ENCODE data around the gene PTPN5.

Gene PTPN5

GRCh38 chr11:18773681-18774080 is 17.9 kb downstream of the PTPN5 start:
- Histone ChIP-seq H3K27me3 (ENCODE audit: control insufficient read depth in 2 of 2, insufficient read depth in 2 of 2, low read length in 2 of 2) (no peaks in the 10 kb centered on the region), H3K36me3 (ENCODE audit: control insufficient read depth in 2 of 2, insufficient read depth in 2 of 2, low read length in 2 of 2) (no peaks in the 10 kb centered on the region), H3K4me1 (ENCODE audit: control insufficient read depth in 2 of 2, insufficient read depth in 2 of 2, low read length in 2 of 2) (peaks cover 0 to 2% of the 10 kb centered on the region in 2 donors), H3K27ac (ENCODE audit: low read depth in 2 of 2, low read length in 2 of 2) (no peak overlapping the region), H3K9ac (ENCODE audit: low read depth in 1 of 2, low read length in 2 of 2) (no peak overlapping the region), H3K4me3 (ENCODE audit: low read length in 2 of 2) (no peak overlapping the region), H3K9me3 (ENCODE audit: control insufficient read depth in 2 of 2, low read length in 2 of 2) (no peaks in the 10 kb centered on the region)

DNA sequence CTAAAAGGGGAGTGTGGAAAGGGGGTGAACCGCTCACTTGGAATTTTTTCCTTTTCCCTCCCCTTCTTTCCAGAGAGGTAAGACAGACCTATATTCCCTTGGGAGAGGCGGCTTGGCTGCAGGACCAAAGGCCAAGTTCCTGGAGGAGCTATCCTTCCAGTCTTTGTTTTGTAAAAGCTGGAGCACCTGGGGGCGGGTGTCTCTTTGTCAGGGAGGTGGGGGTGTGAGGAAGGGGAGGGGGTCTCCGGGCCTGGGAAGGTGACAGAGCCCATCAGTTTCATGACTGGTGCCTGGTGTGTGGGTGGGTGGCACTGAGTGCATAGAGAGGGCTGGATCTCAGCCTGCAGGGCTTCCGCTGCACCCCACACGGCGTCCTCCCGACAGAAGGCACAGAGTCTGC is 18.5 kb downstream of the PTPN5 start:
- Histone ChIP-seq H3K4me3 (ENCODE audit: low read length in 2 of 2) (no peak overlapping the region), H3K27me3 (ENCODE audit: control insufficient read depth in 2 of 2, insufficient read depth in 2 of 2, low read length in 2 of 2) (no peaks in the 10 kb centered on the region), H3K36me3 (ENCODE audit: control insufficient read depth in 2 of 2, insufficient read depth in 2 of 2, low read length in 2 of 2) (no peaks in the 10 kb centered on the region), H3K9me3 (ENCODE audit: control insufficient read depth in 2 of 2, low read length in 2 of 2) (no peaks in the 10 kb centered on the region), H3K27ac (ENCODE audit: low read depth in 2 of 2, low read length in 2 of 2) (no peak overlapping the region), H3K9ac (ENCODE audit: low read depth in 1 of 2, low read length in 2 of 2) (no peak overlapping the region), H3K4me1 (ENCODE audit: control insufficient read depth in 2 of 2, insufficient read depth in 2 of 2, low read length in 2 of 2) (peaks cover 0 to 2% of the 10 kb centered on the region in 2 donors)

GRCh38 chr11:18772211-18772610 is 19.4 kb downstream of the PTPN5 start:
- Histone ChIP-seq H3K9ac (ENCODE audit: low read depth in 1 of 2, low read length in 2 of 2) (no peak overlapping the region), H3K27ac (ENCODE audit: low read depth in 2 of 2, low read length in 2 of 2) (no peak overlapping the region), H3K36me3 (ENCODE audit: control insufficient read depth in 2 of 2, insufficient read depth in 2 of 2, low read length in 2 of 2) (no peaks in the 10 kb centered on the region), H3K9me3 (ENCODE audit: control insufficient read depth in 2 of 2, low read length in 2 of 2) (no peaks in the 10 kb centered on the region), H3K4me1 (ENCODE audit: control insufficient read depth in 2 of 2, insufficient read depth in 2 of 2, low read length in 2 of 2) (peaks cover 0 to 2% of the 10 kb centered on the region in 2 donors), H3K27me3 (ENCODE audit: control insufficient read depth in 2 of 2, insufficient read depth in 2 of 2, low read length in 2 of 2) (no peaks in the 10 kb centered on the region), H3K4me3 (ENCODE audit: low read length in 2 of 2) (no peak overlapping the region)

- H3K9me3 ChIP-seq (ENCODE audit: control insufficient read depth in 2 of 2, low read length in 2 of 2) = no peaks in the 10 kb centered on the region
- H3K27ac ChIP-seq (ENCODE audit: low read depth in 2 of 2, low read length in 2 of 2) = no peak overlapping the region
- H3K9ac ChIP-seq (ENCODE audit: low read depth in 1 of 2, low read length in 2 of 2) = no peak overlapping the region
- H3K4me1 ChIP-seq (ENCODE audit: control insufficient read depth in 2 of 2, insufficient read depth in 2 of 2, low read length in 2 of 2) = peaks cover 0 to 2% of the 10 kb centered on the region in 2 donors
- no peaks in the 10 kb centered on the region for H3K36me3 ChIP-seq (ENCODE audit: control insufficient read depth in 2 of 2, insufficient read depth in 2 of 2, low read length in 2 of 2)
- H3K4me3 ChIP-seq (ENCODE audit: low read length in 2 of 2) = no peak overlapping the region
- no peaks in the 10 kb centered on the region for H3K27me3 ChIP-seq (ENCODE audit: control insufficient read depth in 2 of 2, insufficient read depth in 2 of 2, low read length in 2 of 2)
Measured at GRCh38 chr11:18771266-18772035, 20.1 kb downstream of the PTPN5 start.

- H3K4me1 ChIP-seq (ENCODE audit: control insufficient read depth in 2 of 2, insufficient read depth in 2 of 2, low read length in 2 of 2) = peaks cover 0 to 2% of the 10 kb centered on the region in 2 donors
- no peaks in the 10 kb centered on the region for H3K27me3 ChIP-seq (ENCODE audit: control insufficient read depth in 2 of 2, insufficient read depth in 2 of 2, low read length in 2 of 2)
- H3K36me3 ChIP-seq (ENCODE audit: control insufficient read depth in 2 of 2, insufficient read depth in 2 of 2, low read length in 2 of 2) = no peaks in the 10 kb centered on the region
- no peak overlapping the region for H3K9ac ChIP-seq (ENCODE audit: low read depth in 1 of 2, low read length in 2 of 2)
- no peak overlapping the region for H3K27ac ChIP-seq (ENCODE audit: low read depth in 2 of 2, low read length in 2 of 2)
- no peak overlapping the region for H3K4me3 ChIP-seq (ENCODE audit: low read length in 2 of 2)
- no peaks in the 10 kb centered on the region for H3K9me3 ChIP-seq (ENCODE audit: control insufficient read depth in 2 of 2, low read length in 2 of 2)
Measured at GRCh38 chr11:18770479-18771125, 21.0 kb downstream of the PTPN5 start.

- Histone ChIP-seq H3K36me3 (ENCODE audit: control insufficient read depth in 2 of 2, insufficient read depth in 2 of 2, low read length in 2 of 2) (no peaks in the 10 kb centered on the region), H3K27me3 (ENCODE audit: control insufficient read depth in 2 of 2, insufficient read depth in 2 of 2, low read length in 2 of 2) (no peaks in the 10 kb centered on the region), H3K9ac (ENCODE audit: low read depth in 1 of 2, low read length in 2 of 2) (no peak overlapping the region), H3K4me3 (ENCODE audit: low read length in 2 of 2) (no peak overlapping the region), H3K4me1 (ENCODE audit: control insufficient read depth in 2 of 2, insufficient read depth in 2 of 2, low read length in 2 of 2) (peaks cover 0 to 2% of the 10 kb centered on the region in 2 donors), H3K9me3 (ENCODE audit: control insufficient read depth in 2 of 2, low read length in 2 of 2) (no peaks in the 10 kb centered on the region), H3K27ac (ENCODE audit: low read depth in 2 of 2, low read length in 2 of 2) (no peak overlapping the region)
Measured at GRCh38 chr11:18769802-18770456, 21.7 kb downstream of the PTPN5 start.

DNA sequence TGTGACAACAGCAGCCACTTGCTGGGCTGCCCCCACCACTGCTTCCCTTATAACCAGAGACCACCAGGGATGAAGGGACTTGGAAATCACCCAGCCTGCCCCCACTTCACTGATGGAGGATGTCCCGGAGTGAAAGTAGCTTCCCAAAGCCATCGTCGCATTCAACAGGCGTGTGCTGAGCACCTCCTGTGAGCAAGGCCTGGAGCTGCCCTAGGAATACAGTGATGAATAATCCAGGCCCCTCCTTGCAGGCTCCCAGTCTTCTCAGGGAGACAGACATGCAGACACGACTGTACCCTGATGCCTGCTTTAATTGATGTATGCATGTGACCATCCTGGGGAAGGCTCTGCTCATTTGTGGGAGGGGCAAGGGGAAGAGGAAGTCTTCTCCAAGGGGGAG is 22.6 kb downstream of the PTPN5 start:
- H3K9ac ChIP-seq (ENCODE audit: low read depth in 1 of 2, low read length in 2 of 2) = no peak overlapping the region
- no peak overlapping the region for H3K4me3 ChIP-seq (ENCODE audit: low read length in 2 of 2)
- H3K27me3 ChIP-seq (ENCODE audit: control insufficient read depth in 2 of 2, insufficient read depth in 2 of 2, low read length in 2 of 2) = no peaks in the 10 kb centered on the region
- no peaks in the 10 kb centered on the region for H3K36me3 ChIP-seq (ENCODE audit: control insufficient read depth in 2 of 2, insufficient read depth in 2 of 2, low read length in 2 of 2)
- H3K27ac ChIP-seq (ENCODE audit: low read depth in 2 of 2, low read length in 2 of 2) = no peak overlapping the region
- H3K4me1 ChIP-seq (ENCODE audit: control insufficient read depth in 2 of 2, insufficient read depth in 2 of 2, low read length in 2 of 2) = peaks cover 0 to 2% of the 10 kb centered on the region in 2 donors
- no peaks in the 10 kb centered on the region for H3K9me3 ChIP-seq (ENCODE audit: control insufficient read depth in 2 of 2, low read length in 2 of 2)

GRCh38 chr11:18768472-18768901 is 23.1 kb downstream of the PTPN5 start:
- Histone ChIP-seq H3K27me3 (ENCODE audit: control insufficient read depth in 2 of 2, insufficient read depth in 2 of 2, low read length in 2 of 2) (no peaks in the 10 kb centered on the region), H3K4me3 (ENCODE audit: low read length in 2 of 2) (no peak overlapping the region), H3K27ac (ENCODE audit: low read depth in 2 of 2, low read length in 2 of 2) (no peak overlapping the region), H3K36me3 (ENCODE audit: control insufficient read depth in 2 of 2, insufficient read depth in 2 of 2, low read length in 2 of 2) (no peaks in the 10 kb centered on the region), H3K9me3 (ENCODE audit: control insufficient read depth in 2 of 2, low read length in 2 of 2) (no peaks in the 10 kb centered on the region), H3K9ac (ENCODE audit: low read depth in 1 of 2, low read length in 2 of 2) (no peak overlapping the region), H3K4me1 (ENCODE audit: control insufficient read depth in 2 of 2, insufficient read depth in 2 of 2, low read length in 2 of 2) (peaks cover 0 to 2% of the 10 kb centered on the region in 2 donors)

DNA sequence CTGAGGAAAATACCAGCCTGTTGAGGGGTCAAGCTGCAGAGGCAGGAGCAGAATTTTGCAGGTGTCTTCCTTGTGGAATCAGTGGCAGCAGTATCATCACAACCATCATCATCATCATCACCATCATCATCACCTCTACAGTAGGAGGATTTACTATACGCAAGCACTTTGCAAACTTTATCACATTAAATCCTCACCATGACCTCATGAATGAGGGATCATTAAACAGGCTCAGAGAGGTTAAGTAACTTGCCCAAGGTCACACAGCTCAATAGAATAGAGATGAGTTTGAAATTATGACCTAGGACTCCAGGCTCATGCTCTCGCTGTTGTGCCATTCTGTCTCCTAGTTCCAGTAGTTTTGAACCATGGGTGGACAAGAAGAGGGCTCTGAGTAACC is 25.6 kb downstream of the PTPN5 start:
- H3K9me3 ChIP-seq (ENCODE audit: control insufficient read depth in 2 of 2, low read length in 2 of 2) = no peaks in the 10 kb centered on the region
- no peaks in the 10 kb centered on the region for H3K27me3 ChIP-seq (ENCODE audit: control insufficient read depth in 2 of 2, insufficient read depth in 2 of 2, low read length in 2 of 2)
- no peak overlapping the region for H3K27ac ChIP-seq (ENCODE audit: low read depth in 2 of 2, low read length in 2 of 2)
- peaks cover 0 to 2% of the 10 kb centered on the region in 2 donors for H3K4me1 ChIP-seq (ENCODE audit: control insufficient read depth in 2 of 2, insufficient read depth in 2 of 2, low read length in 2 of 2)
- H3K36me3 ChIP-seq (ENCODE audit: control insufficient read depth in 2 of 2, insufficient read depth in 2 of 2, low read length in 2 of 2) = no peaks in the 10 kb centered on the region
- H3K9ac ChIP-seq (ENCODE audit: low read depth in 1 of 2, low read length in 2 of 2) = no peak overlapping the region
- no peak overlapping the region for H3K4me3 ChIP-seq (ENCODE audit: low read length in 2 of 2)

DNA sequence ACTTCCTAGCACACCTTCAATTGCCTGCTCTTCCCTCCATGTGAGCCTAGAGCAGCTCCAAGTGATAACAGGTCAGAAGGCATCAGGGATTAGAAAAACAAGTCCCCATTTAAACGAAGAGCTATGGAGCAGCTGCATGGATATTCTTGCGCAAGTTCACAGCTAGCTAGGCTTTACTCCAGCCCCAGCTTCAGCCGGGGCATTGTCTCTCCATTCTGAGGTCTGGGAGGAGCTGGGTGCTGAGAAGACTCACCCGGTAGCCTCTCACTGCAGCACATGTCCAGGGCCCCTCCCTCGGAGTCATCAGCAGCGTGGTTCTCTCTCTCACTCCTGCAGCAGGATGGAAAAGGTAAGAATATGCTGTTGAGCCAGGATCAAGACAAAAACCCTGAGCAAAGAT is 26.0 kb downstream of the PTPN5 start:
- H3K9ac ChIP-seq (ENCODE audit: low read depth in 1 of 2, low read length in 2 of 2) = no peak overlapping the region
- H3K36me3 ChIP-seq (ENCODE audit: control insufficient read depth in 2 of 2, insufficient read depth in 2 of 2, low read length in 2 of 2) = no peaks in the 10 kb centered on the region
- H3K4me3 ChIP-seq (ENCODE audit: low read length in 2 of 2) = no peak overlapping the region
- no peak overlapping the region for H3K27ac ChIP-seq (ENCODE audit: low read depth in 2 of 2, low read length in 2 of 2)
- no peaks in the 10 kb centered on the region for H3K27me3 ChIP-seq (ENCODE audit: control insufficient read depth in 2 of 2, insufficient read depth in 2 of 2, low read length in 2 of 2)
- H3K4me1 ChIP-seq (ENCODE audit: control insufficient read depth in 2 of 2, insufficient read depth in 2 of 2, low read length in 2 of 2) = peaks cover 0 to 2% of the 10 kb centered on the region in 2 donors
- no peaks in the 10 kb centered on the region for H3K9me3 ChIP-seq (ENCODE audit: control insufficient read depth in 2 of 2, low read length in 2 of 2)

All from mucosa of rectum (tissue), 2 donors.